ENCODE data around the gene CLIP2. TPM values are rescaled to one million over a fixed set of nuclear protein-coding genes. Genes with fewer than 3 reads are reported as not detected.
A peak's percentile ranks its signal among the peaks of the same experiment; 100 is the strongest.

Gene CLIP2
- total RNA-seq, 1 donor from 2014 or later = 24.1 TPM

DNA sequence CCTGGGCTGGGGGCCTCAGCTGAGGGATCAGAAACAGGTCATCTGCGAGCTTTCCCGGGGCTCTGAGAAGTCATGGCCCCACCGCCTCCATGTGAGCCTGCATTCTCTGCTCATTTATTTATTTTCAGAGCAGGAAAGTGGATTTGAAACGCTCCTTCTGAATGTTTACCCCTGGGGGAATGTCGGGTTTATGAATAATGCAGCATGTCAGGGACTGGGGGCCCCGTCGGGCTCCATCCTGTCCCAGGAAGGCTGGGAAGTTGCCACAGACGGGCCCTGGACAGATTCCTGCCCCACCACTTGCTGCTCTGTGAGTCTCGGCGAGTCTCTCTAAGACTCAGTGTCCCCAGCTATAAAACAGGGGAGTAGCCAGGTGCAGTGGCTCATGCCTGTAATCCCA lies 152.6 kb downstream of the CLIP2 start:
- peaks cover 4% of the 10 kb centered on the region for H3K9me3 ChIP-seq
- no peak for ATAC-seq
- no peaks in the 10 kb centered on the region for H3K4me1 ChIP-seq
- TF ChIP-seq, protein P1, sequence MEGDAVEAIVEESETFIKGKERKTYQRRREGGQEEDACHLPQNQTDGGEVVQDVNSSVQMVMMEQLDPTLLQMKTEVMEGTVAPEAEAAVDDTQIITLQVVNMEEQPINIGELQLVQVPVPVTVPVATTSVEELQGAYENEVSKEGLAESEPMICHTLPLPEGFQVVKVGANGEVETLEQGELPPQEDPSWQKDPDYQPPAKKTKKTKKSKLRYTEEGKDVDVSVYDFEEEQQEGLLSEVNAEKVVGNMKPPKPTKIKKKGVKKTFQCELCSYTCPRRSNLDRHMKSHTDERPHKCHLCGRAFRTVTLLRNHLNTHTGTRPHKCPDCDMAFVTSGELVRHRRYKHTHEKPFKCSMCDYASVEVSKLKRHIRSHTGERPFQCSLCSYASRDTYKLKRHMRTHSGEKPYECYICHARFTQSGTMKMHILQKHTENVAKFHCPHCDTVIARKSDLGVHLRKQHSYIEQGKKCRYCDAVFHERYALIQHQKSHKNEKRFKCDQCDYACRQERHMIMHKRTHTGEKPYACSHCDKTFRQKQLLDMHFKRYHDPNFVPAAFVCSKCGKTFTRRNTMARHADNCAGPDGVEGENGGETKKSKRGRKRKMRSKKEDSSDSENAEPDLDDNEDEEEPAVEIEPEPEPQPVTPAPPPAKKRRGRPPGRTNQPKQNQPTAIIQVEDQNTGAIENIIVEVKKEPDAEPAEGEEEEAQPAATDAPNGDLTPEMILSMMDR (IDR thresholded peaks at IDR 0.05) = no peak
- no peaks in the 10 kb centered on the region for H3K27me3 ChIP-seq (ENCODE audit: low read depth)
- intact Hi-C loops (cut with DNase I) = no loop called here
- no peak for DNase-seq
- no peak overlapping the region for H3K4me3 ChIP-seq
- H3K36me3 ChIP-seq = no peaks in the 10 kb centered on the region
- H3K27ac ChIP-seq = no peak overlapping the region

DNA sequence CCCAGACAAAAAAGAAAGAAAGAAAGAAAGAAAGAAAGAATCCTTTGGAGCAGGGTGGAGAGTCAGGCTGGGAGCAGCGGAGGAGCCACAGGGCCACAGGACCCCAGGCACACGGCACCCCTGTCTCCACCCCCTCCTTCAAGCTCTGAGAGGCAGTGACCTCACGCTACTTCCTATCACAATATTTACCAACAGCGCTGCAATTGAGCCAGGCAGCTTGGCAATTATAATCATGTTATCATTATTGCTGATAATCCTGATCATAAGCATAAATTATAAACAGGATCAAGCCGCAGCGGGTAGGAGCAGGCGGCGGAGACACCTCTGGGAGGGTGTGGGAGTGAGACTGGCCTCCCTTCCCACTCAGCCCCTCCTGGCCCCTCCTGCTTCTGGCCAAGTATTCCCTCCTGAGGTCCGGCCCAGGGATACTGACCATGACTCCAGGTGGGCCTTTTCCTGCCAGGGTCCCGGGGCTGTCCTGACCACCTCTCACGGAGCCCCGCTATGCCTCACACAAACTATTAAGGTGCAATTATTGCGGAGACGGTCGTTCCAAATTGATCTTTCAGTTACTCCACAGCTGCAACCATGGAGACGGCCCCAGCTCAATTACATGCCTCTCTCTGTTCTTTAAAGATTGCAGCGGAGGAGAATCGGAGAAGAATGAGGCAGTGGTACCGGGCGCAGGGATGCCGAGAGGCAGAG lies 154.5 kb downstream of the CLIP2 start:
- Histone ChIP-seq H3K27me3 (ENCODE audit: low read depth) (no peaks in the 10 kb centered on the region), H3K4me3 (no peak overlapping the region), H3K4me1 (no peaks in the 10 kb centered on the region), H3K9me3 (peaks cover 2% of the 10 kb centered on the region), H3K27ac (no peak overlapping the region), H3K36me3 (no peaks in the 10 kb centered on the region)
- TF ChIP-seq, protein P1 (IDR thresholded peaks at IDR 0.05) = no peak
- intact Hi-C loops (cut with DNase I) = no loop called here
- DNase-seq (no peak), ATAC-seq (no peak)

DNA sequence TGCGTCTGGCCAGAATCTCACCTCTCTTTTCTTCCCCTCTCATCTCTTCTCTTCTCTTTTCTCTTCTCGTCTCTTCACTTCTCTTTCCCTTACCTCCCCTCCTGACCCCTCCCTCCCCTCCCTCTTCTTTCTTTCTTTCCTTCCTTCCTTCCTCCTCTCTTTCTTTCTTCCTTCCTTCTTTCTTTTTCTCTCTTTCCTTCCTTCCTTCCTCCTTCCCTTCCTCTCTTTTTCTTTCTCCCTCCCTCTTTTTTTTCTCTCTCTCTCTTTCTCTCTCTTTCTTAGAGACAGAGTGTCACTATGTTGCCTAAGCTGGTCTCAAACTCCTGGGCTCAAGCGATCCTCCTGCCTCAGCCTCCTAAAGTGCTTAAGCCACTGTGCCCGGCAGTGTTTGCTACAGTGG lies 159.9 kb downstream of the CLIP2 start:
- TF ChIP-seq, protein P1 (IDR thresholded peaks at IDR 0.05) = no peak
- DNase-seq (no peak), ATAC-seq (no peak)
- Histone ChIP-seq H3K4me3 (no peak overlapping the region), H3K27ac (no peak overlapping the region), H3K9me3 (no peaks in the 10 kb centered on the region), H3K4me1 (peaks cover under 1% of the 10 kb centered on the region), H3K27me3 (ENCODE audit: low read depth) (no peaks in the 10 kb centered on the region), H3K36me3 (no peaks in the 10 kb centered on the region)
- intact Hi-C loops (cut with DNase I) = no loop called here

DNA sequence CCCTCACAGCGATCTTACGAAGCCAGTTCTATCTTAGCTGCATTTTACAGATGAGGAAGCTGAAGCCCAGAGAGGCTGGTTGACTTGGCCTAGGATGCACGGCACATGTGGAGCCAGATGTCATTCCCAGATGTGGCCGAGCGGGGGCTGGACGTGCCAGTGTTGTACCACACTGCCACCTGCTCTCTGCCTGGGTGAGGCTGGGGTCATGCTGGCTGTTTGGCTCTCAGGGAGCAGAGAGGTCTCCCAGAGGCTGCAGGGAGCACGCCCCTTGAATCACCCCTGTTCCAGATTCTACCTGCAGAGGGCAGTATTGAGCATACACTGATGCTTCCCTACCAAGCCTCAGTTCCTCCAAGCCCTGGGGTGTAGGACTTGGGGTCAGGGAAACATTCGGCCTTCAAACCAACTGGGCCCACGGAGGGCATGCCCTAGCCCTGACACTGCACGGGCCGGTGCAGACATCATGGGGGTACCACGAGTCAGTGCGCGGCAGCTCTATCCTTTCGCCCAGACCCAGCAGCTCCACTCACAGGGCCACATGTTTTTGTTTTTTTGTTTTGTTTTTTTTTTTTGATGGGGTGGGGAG lies 160.7 kb downstream of the CLIP2 start:
- no peak for DNase-seq
- no peak overlapping the region for H3K4me3 ChIP-seq
- ATAC-seq = peak; percentile 62 to 76
- no peaks in the 10 kb centered on the region for H3K27me3 ChIP-seq (ENCODE audit: low read depth)
- no peak overlapping the region for H3K27ac ChIP-seq
- TF ChIP-seq, protein P1 (IDR thresholded peaks at IDR 0.05) = peak; percentile 89
- peaks cover 8% of the 10 kb centered on the region for H3K4me1 ChIP-seq
- H3K9me3 ChIP-seq = no peaks in the 10 kb centered on the region
- intact Hi-C loops (cut with DNase I) = no loop called here
- no peaks in the 10 kb centered on the region for H3K36me3 ChIP-seq

GRCh38 chr7:74452748-74453321 lies 163.6 kb downstream of the CLIP2 start:
- peak overlapping the region; percentile 72 for H3K4me3 ChIP-seq
- no peak for DNase-seq
- intact Hi-C loops (cut with DNase I) = no loop called here

More at GRCh38 chr7:74452748-74453321, 163.6 kb downstream of the CLIP2 start:
- Histone ChIP-seq H3K9me3 (no peaks in the 10 kb centered on the region), H3K27ac (no peak overlapping the region), H3K27me3 (ENCODE audit: low read depth) (no peaks in the 10 kb centered on the region), H3K36me3 (no peaks in the 10 kb centered on the region), H3K4me1 (peaks cover 17% of the 10 kb centered on the region)
- TF ChIP-seq, protein P1 (IDR thresholded peaks at IDR 0.05) = no peak
- peak; percentile 3 to 7 for ATAC-seq

All from lower lobe of right lung (tissue), 2 donors.